ENCODE data around the gene CYP26B1.
"Not testable (repeated sequence)": the region's sequence is repeated elsewhere in the genome, so short reads cannot be mapped to it uniquely, and the experiment has no call there.

The CYP26B1 gene

GRCh38 chr2:72104821-72105588 is 42.7 kb downstream of the CYP26B1 start:
- DNase-seq: no peak

GRCh38 chr2:72103690-72104089 is 44.0 kb downstream of the CYP26B1 start:
- no peak for DNase-seq

GRCh38 chr2:72103161-72103560 is 44.5 kb downstream of the CYP26B1 start:
- DNase-seq: no peak

- DNase-seq: no peak
These were observed 48.7 kb downstream of the CYP26B1 start for GRCh38 chr2:72098935-72099334.

GRCh38 chr2:72097276-72097675 is 50.4 kb downstream of the CYP26B1 start:
- DNase-seq: no peak

- no peak for DNase-seq
These were observed 51.5 kb downstream of the CYP26B1 start for GRCh38 chr2:72096181-72096580.

GRCh38 chr2:72095364-72095763 is 52.3 kb downstream of the CYP26B1 start:
- DNase-seq: no peak

- DNase-seq: no peak
These were observed 53.0 kb downstream of the CYP26B1 start for GRCh38 chr2:72094701-72095100.

GRCh38 chr2:72092111-72092510 is 55.6 kb downstream of the CYP26B1 start:
- DNase-seq: no peak

GRCh38 chr2:72090781-72091482 is 56.7 kb downstream of the CYP26B1 start:
- no peak for DNase-seq

GRCh38 chr2:72090271-72090720 is 57.4 kb downstream of the CYP26B1 start:
- DNase-seq: no peak

GRCh38 chr2:72089537-72089936 is 58.1 kb downstream of the CYP26B1 start:
- no peak for DNase-seq

GRCh38 chr2:72089028-72089427 is 58.6 kb downstream of the CYP26B1 start:
- no peak for DNase-seq

GRCh38 chr2:72086871-72087633 is 60.6 kb downstream of the CYP26B1 start:
- not testable (repeated sequence) for DNase-seq

- no peak for DNase-seq
These were observed 62.1 kb downstream of the CYP26B1 start for GRCh38 chr2:72085513-72085912.

- DNase-seq: no peak
These were observed 62.6 kb downstream of the CYP26B1 start for GRCh38 chr2:72085036-72085435.

- DNase-seq: no peak
These were observed 63.1 kb downstream of the CYP26B1 start for GRCh38 chr2:72084584-72084976.

- DNase-seq: no peak
These were observed 63.7 kb downstream of the CYP26B1 start for GRCh38 chr2:72083751-72084583.

GRCh38 chr2:72082887-72083286 is 64.8 kb downstream of the CYP26B1 start:
- no peak for DNase-seq

- no peak for DNase-seq
These were observed 65.6 kb downstream of the CYP26B1 start for GRCh38 chr2:72082021-72082601.

GRCh38 chr2:72081451-72081850 is 66.2 kb downstream of the CYP26B1 start:
- no peak for DNase-seq
